NCI-H187 (cell line): ENCODE measurements around the gene USP10.

Experiments
- DNase-seq, 2 experiments: peaks; one replicate each; lab custom pipeline; 2025; lab: John Stamatoyannopoulos, UW

Gene USP10

GRCh38 chr16:84700446-84701300 lies 873 bp downstream of the USP10 start:
- no peak for DNase-seq

GRCh38 chr16:84703681-84704080 lies 3.9 kb downstream of the USP10 start:
- no peak for DNase-seq

GRCh38 chr16:84704253-84704652 lies 4.5 kb downstream of the USP10 start:
- DNase-seq, result no peak

- no peak for DNase-seq
Measured at GRCh38 chr16:84706856-84707255, 7.1 kb downstream of the USP10 start.

GRCh38 chr16:84709609-84710008 lies 9.8 kb downstream of the USP10 start:
- DNase-seq, result no peak

- no peak for DNase-seq
Measured at GRCh38 chr16:84710686-84711085, 10.9 kb downstream of the USP10 start.

GRCh38 chr16:84712138-84712671 lies 12.4 kb downstream of the USP10 start:
- no peak for DNase-seq

- no peak for DNase-seq
Measured at GRCh38 chr16:84712801-84713775, 13.3 kb downstream of the USP10 start.

- no peak for DNase-seq
Measured at GRCh38 chr16:84714028-84714427, 14.2 kb downstream of the USP10 start.

GRCh38 chr16:84715424-84715823 lies 15.6 kb downstream of the USP10 start:
- DNase-seq, result no peak

- DNase-seq, result no peak
Measured at GRCh38 chr16:84715854-84716253, 16.1 kb downstream of the USP10 start.

- DNase-seq, result no peak
Measured at GRCh38 chr16:84716740-84717139, 16.9 kb downstream of the USP10 start.

GRCh38 chr16:84717484-84717883 lies 17.7 kb downstream of the USP10 start:
- no peak for DNase-seq

- DNase-seq, result no peak
Measured at GRCh38 chr16:84720177-84720579, 20.4 kb downstream of the USP10 start.

- no peak for DNase-seq
Measured at GRCh38 chr16:84722068-84722467, 22.3 kb downstream of the USP10 start.

- DNase-seq, result no peak
Measured at GRCh38 chr16:84723906-84724305, 24.1 kb downstream of the USP10 start.

- no peak for DNase-seq
Measured at GRCh38 chr16:84724606-84725309, 25.0 kb downstream of the USP10 start.

- DNase-seq, result no peak
Measured at GRCh38 chr16:84725481-84726078, 25.8 kb downstream of the USP10 start.

GRCh38 chr16:84726079-84726668 lies 26.4 kb downstream of the USP10 start:
- DNase-seq, result peak; percentile 26 to 27

GRCh38 chr16:84726669-84727467 lies 27.1 kb downstream of the USP10 start:
- no peak for DNase-seq
